Parathyroid adenoma (tissue), 2 donors: ENCODE results near the gene CCN2.

Experiments used
- H2AFZ ChIP-seq: fragments of 300-600 bp; sonication (generic); one replicate; pipeline ENCODE4 v1.7.0; 2017; ENCODE audit warnings: antibody characterized with exemption, mild to moderate bottlenecking
- H3K27ac ChIP-seq: fragments of 300-600 bp; sonication (generic); one replicate; pipeline ENCODE4 v1.7.0; 2017
- H3K27me3 ChIP-seq: fragments of 300-600 bp; sonication (generic); one replicate; pipeline ENCODE4 v1.7.0; 2017; ENCODE audit warnings: low read length; ENCODE audit not compliant: control insufficient read depth, insufficient read depth
- H3K36me3 ChIP-seq: fragments of 300-600 bp; sonication (generic); one replicate; pipeline ENCODE4 v1.7.0; 2017; ENCODE audit warnings: low read length; ENCODE audit not compliant: control insufficient read depth, insufficient read depth
- H3K4me1 ChIP-seq: fragments of 300-600 bp; sonication (generic); one replicate; pipeline ENCODE4 v1.7.0; 2017; ENCODE audit warnings: control low read depth
- H3K4me2 ChIP-seq: fragments of 300-600 bp; sonication (generic); one replicate; pipeline ENCODE4 v1.7.0; 2017; ENCODE audit warnings: low read length
- H3K4me3 ChIP-seq: fragments of 300-600 bp; sonication (generic); one replicate; pipeline ENCODE4 v1.7.0; 2017; ENCODE audit warnings: low read depth, low read length
- H3K79me2 ChIP-seq: fragments of 300-600 bp; sonication (generic); one replicate; pipeline ENCODE4 v1.7.0; 2017; ENCODE audit warnings: control low read depth
- H3K9ac ChIP-seq: fragments of 300-600 bp; sonication (generic); one replicate; pipeline ENCODE4 v1.7.0; 2017; ENCODE audit warnings: mild to moderate bottlenecking
- H3K9me3 ChIP-seq: fragments of 300-600 bp; sonication (generic); one replicate; pipeline ENCODE4 v1.7.0; 2017; ENCODE audit warnings: low read length; ENCODE audit not compliant: control insufficient read depth
- CTCF ChIP-seq: fragments of 300-600 bp; sonication (generic); IDR thresholded peaks from one replicate; pipeline ENCODE4 v1.7.0; 2017; ENCODE audit warnings: antibody characterized with exemption, mild to moderate bottlenecking
- donor health status: primary hyperparathyroidism.

The CCN2 gene

GRCh38 chr6:131978522-131978921 is 27.4 kb upstream of the CCN2 start:
- Histone ChIP-seq H2AFZ (no peak overlapping the region), H3K27me3 (no peaks in the 10 kb centered on the region), H3K4me2 (no peak overlapping the region), H3K27ac (no peak overlapping the region), H3K9me3 (no peaks in the 10 kb centered on the region), H3K9ac (no peak overlapping the region), H3K36me3 (no peaks in the 10 kb centered on the region), H3K79me2 (no peaks in the 10 kb centered on the region), H3K4me1 (no peaks in the 10 kb centered on the region), H3K4me3 (no peak overlapping the region)
- TF ChIP-seq CTCF = no peak

- H3K79me2 ChIP-seq = no peaks in the 10 kb centered on the region
- no peak overlapping the region for H3K27ac ChIP-seq
- H3K27me3 ChIP-seq = no peaks in the 10 kb centered on the region
- no peak overlapping the region for H2AFZ ChIP-seq
- no peak overlapping the region for H3K9ac ChIP-seq
- H3K36me3 ChIP-seq = no peaks in the 10 kb centered on the region
- no peaks in the 10 kb centered on the region for H3K4me1 ChIP-seq
- no peak for TF ChIP-seq CTCF
- no peak overlapping the region for H3K4me2 ChIP-seq
- H3K4me3 ChIP-seq = no peak overlapping the region
- H3K9me3 ChIP-seq = no peaks in the 10 kb centered on the region
Measured at GRCh38 chr6:131976545-131977061, 25.4 kb upstream of the CCN2 start.

DNA sequence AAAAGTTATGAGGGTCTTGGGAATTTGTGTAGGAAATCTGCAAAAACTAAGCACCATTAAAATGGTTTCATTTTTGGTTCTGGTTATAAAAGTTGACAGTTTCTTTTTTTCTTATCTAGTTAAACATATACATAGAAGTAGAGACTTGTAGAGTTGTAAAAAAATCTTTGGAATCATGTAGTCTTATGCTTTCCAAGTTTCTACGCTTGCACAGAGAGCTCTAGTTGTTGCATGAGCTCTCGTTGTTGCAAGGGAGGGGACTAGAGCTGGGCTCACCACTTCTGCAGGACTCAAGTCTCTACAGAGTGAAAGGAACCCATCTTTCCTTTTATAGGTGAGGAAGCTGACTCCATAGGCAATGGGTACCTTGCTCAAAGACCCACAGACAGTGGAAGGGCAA is 21.6 kb upstream of the CCN2 start:
- H3K27ac ChIP-seq = no peak overlapping the region
- no peaks in the 10 kb centered on the region for H3K36me3 ChIP-seq
- H3K4me1 ChIP-seq = no peaks in the 10 kb centered on the region
- no peaks in the 10 kb centered on the region for H3K9me3 ChIP-seq
- H3K4me2 ChIP-seq = no peak overlapping the region
- H3K27me3 ChIP-seq = no peaks in the 10 kb centered on the region
- no peaks in the 10 kb centered on the region for H3K79me2 ChIP-seq
- no peak overlapping the region for H3K4me3 ChIP-seq
- no peak overlapping the region for H2AFZ ChIP-seq
- TF ChIP-seq CTCF = no peak
- H3K9ac ChIP-seq = no peak overlapping the region

- H3K4me1 ChIP-seq = no peaks in the 10 kb centered on the region
- H3K4me2 ChIP-seq = no peak overlapping the region
- H2AFZ ChIP-seq = no peak overlapping the region
- no peaks in the 10 kb centered on the region for H3K9me3 ChIP-seq
- no peaks in the 10 kb centered on the region for H3K27me3 ChIP-seq
- TF ChIP-seq CTCF = no peak
- H3K9ac ChIP-seq = no peak overlapping the region
- no peaks in the 10 kb centered on the region for H3K36me3 ChIP-seq
- no peak overlapping the region for H3K27ac ChIP-seq
- H3K4me3 ChIP-seq = no peak overlapping the region
- H3K79me2 ChIP-seq = no peaks in the 10 kb centered on the region
Measured at GRCh38 chr6:131970076-131970859, 19.1 kb upstream of the CCN2 start.

DNA sequence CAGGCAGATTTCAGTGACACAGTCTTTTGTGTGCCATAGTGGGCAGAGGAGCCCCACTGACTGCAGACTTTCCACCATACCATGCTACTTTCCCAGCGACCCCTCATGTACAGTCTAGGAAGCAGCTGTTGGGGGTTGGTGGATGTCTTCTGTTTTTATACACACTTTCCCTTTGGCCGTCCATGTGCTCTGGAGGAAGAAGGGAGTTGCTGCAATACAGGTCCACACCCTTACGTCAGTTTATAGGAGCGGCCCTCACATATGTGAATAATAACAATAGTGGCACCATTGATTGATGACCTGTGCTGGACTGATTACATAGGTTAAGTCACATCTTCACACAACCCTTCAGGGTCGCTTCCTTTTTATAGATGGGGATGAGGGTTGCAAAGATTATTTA is 17.5 kb upstream of the CCN2 start:
- no peaks in the 10 kb centered on the region for H3K36me3 ChIP-seq
- no peaks in the 10 kb centered on the region for H3K9me3 ChIP-seq
- H3K27me3 ChIP-seq = no peaks in the 10 kb centered on the region
- H3K9ac ChIP-seq = no peak overlapping the region
- no peak overlapping the region for H3K4me3 ChIP-seq
- H3K79me2 ChIP-seq = no peaks in the 10 kb centered on the region
- TF ChIP-seq CTCF = no peak
- no peak overlapping the region for H3K27ac ChIP-seq
- H3K4me2 ChIP-seq = no peak overlapping the region
- H2AFZ ChIP-seq = no peak overlapping the region
- H3K4me1 ChIP-seq = no peaks in the 10 kb centered on the region
